H9 (cell line): ENCODE data around the gene TRUB1. TPM values are rescaled to one million over a fixed set of nuclear protein-coding genes. Genes with fewer than 3 reads are reported as not detected.

Experiments
- DNase-seq: peaks from one replicate; pipeline ENCODE4 v3.0.0-alpha.2; 2017
- H2AFZ ChIP-seq: one replicate; pipeline ENCODE4 v1.6.1; 2013; ENCODE audit warnings: mild to moderate bottlenecking, low read length, control low read depth, moderate library complexity
- H2AK5ac ChIP-seq: 2 replicates; pipeline ENCODE4 v1.6.1; 2013; ENCODE audit warnings: low read length, control low read depth, mixed read lengths; ENCODE audit not compliant: insufficient read length
- H2BK120ac ChIP-seq: one replicate; pipeline ENCODE4 v1.6.1; 2013; ENCODE audit warnings: low read depth, mild to moderate bottlenecking, low read length, control low read depth, inconsistent platforms; ENCODE audit not compliant: poor library complexity, severe bottlenecking
- H2BK12ac ChIP-seq: 2 replicates; pipeline ENCODE4 v1.6.1; 2013; ENCODE audit warnings: low read length, control low read depth, mixed read lengths, low read depth; ENCODE audit not compliant: insufficient read length
- H2BK15ac ChIP-seq: 2 replicates; pipeline ENCODE4 v1.6.1; 2013; ENCODE audit warnings: low read depth, low read length, control low read depth
- H2BK20ac ChIP-seq: one replicate; pipeline ENCODE4 v1.6.1; 2013; ENCODE audit warnings: low read depth, mild to moderate bottlenecking, low read length, control low read depth, inconsistent platforms; ENCODE audit not compliant: poor library complexity, severe bottlenecking
- H2BK5ac ChIP-seq: 2 replicates; pipeline ENCODE4 v1.6.1; 2013; ENCODE audit warnings: low read length, control low read depth, mixed read lengths; ENCODE audit not compliant: insufficient read length
- H3K14ac ChIP-seq: 2 replicates; pipeline ENCODE4 v1.6.1; 2013; ENCODE audit warnings: low read length, control low read depth; ENCODE audit not compliant: insufficient read depth
- H3K18ac ChIP-seq: 2 replicates; pipeline ENCODE4 v1.6.1; 2013; ENCODE audit warnings: low read depth, mild to moderate bottlenecking, mixed read lengths, low read length, control low read depth; ENCODE audit not compliant: insufficient read length
- H3K23ac ChIP-seq: 2 replicates; pipeline ENCODE4 v1.6.1; 2013; ENCODE audit warnings: low read length, control low read depth, mixed read lengths, low read depth; ENCODE audit not compliant: insufficient read length
- H3K23me2 ChIP-seq: 2 replicates; pipeline ENCODE4 v1.6.1; 2013; ENCODE audit warnings: low read depth, mild to moderate bottlenecking, mixed read lengths, low read length, control low read depth; ENCODE audit not compliant: insufficient read length, poor library complexity, severe bottlenecking
- H3K27ac ChIP-seq: 2 replicates; pipeline ENCODE4 v1.5.1; 2013; ENCODE audit warnings: low read length, control low read depth, mixed read lengths, low read depth; ENCODE audit not compliant: insufficient read length
- H3K27me3 ChIP-seq: 2 replicates; pipeline ENCODE4 v1.6.1; 2013; ENCODE audit warnings: low read length, control low read depth, inconsistent platforms; ENCODE audit not compliant: insufficient read depth
- H3K4ac ChIP-seq: 2 replicates; pipeline ENCODE4 v1.6.1; 2013; ENCODE audit warnings: low read depth, mild to moderate bottlenecking, control low read depth, inconsistent platforms, low read length, moderate library complexity
- H3K4me1 ChIP-seq: 2 replicates; pipeline ENCODE4 v1.6.1; 2013; ENCODE audit warnings: low read length, control low read depth, inconsistent platforms; ENCODE audit not compliant: insufficient read depth
- H3K4me2 ChIP-seq: 2 replicates; pipeline ENCODE4 v1.6.1; 2013; ENCODE audit warnings: low read length, control low read depth, mixed read lengths; ENCODE audit not compliant: insufficient read length, insufficient read depth
- H3K56ac ChIP-seq: 2 replicates; pipeline ENCODE4 v1.6.1; 2013; ENCODE audit warnings: low read depth, mild to moderate bottlenecking, mixed read lengths, low read length, control low read depth; ENCODE audit not compliant: insufficient read length
- H3K79me1 ChIP-seq: 2 replicates; pipeline ENCODE4 v1.6.1; 2013; ENCODE audit warnings: low read depth, mild to moderate bottlenecking, moderate library complexity, low read length, control low read depth, inconsistent platforms; ENCODE audit not compliant: insufficient read depth, poor library complexity, severe bottlenecking
- H3K79me2 ChIP-seq: 2 replicates; pipeline ENCODE4 v1.6.1; 2013; ENCODE audit warnings: low read length, control low read depth, inconsistent platforms; ENCODE audit not compliant: insufficient read depth
- H3K9ac ChIP-seq: 2 replicates; pipeline ENCODE4 v1.6.1; 2013; ENCODE audit warnings: low read length, control low read depth, mixed read lengths; ENCODE audit not compliant: insufficient read length; ENCODE audit errors: extremely low read depth
- H3K9me3 ChIP-seq: one replicate; pipeline ENCODE4 v1.6.1; 2013; ENCODE audit warnings: low read depth, low read length, inconsistent platforms; ENCODE audit not compliant: control insufficient read depth
- H3T11ph ChIP-seq: one replicate; pipeline ENCODE4 v1.6.1; 2013; ENCODE audit warnings: mild to moderate bottlenecking, low read length, control low read depth, inconsistent platforms
- H4K20me1 ChIP-seq: one replicate; pipeline ENCODE4 v1.6.1; 2013; ENCODE audit not compliant: control insufficient read depth, insufficient read length, insufficient read depth
- H4K5ac ChIP-seq: 2 replicates; pipeline ENCODE4 v1.6.1; 2013; ENCODE audit warnings: low read depth, mild to moderate bottlenecking, mixed read lengths, low read length, control low read depth; ENCODE audit not compliant: insufficient read length
- H4K8ac ChIP-seq: replicated peaks from 2 replicates; pipeline ENCODE4 v1.6.1; 2013; ENCODE audit warnings: low read length, control low read depth, mixed read lengths, low read depth; ENCODE audit not compliant: insufficient read length
- H4K91ac ChIP-seq: 2 replicates; pipeline ENCODE4 v1.6.1; 2013; ENCODE audit warnings: low read depth, mild to moderate bottlenecking, moderate library complexity, mixed read lengths, low read length, control low read depth; ENCODE audit not compliant: insufficient read length
- H3K27ac Mint-ChIP-seq, 3 experiments: 2 replicates in 2 of 3; 3 replicates in 1 of 3; pipeline ENCODE4 v1.8.0; 2020 to 2021; ENCODE audit warnings: mixed read lengths in 3 of 3, mild to moderate bottlenecking in 1 of 3, moderate library complexity in 1 of 3
- H3K27me3 Mint-ChIP-seq: 2 replicates; pipeline ENCODE4 v1.8.0; 2021; ENCODE audit warnings: low read depth, mild to moderate bottlenecking, moderate library complexity, mixed read lengths
- H3K36me3 Mint-ChIP-seq, 3 experiments: 2 replicates in 2 of 3; 3 replicates in 1 of 3; pipeline ENCODE4 v1.8.0; 2020 to 2021; ENCODE audit warnings: low read depth in 3 of 3, mixed read lengths in 3 of 3; ENCODE audit not compliant: insufficient read depth in 1 of 3
- H3K4me1 Mint-ChIP-seq, 2 experiments: 2 replicates each; pipeline ENCODE4 v1.8.0; 2020; ENCODE audit warnings: mixed read lengths in 2 of 2
- H3K4me3 Mint-ChIP-seq, 2 experiments: 2 replicates in 1 of 2; 3 replicates in 1 of 2; pipeline ENCODE4 v1.8.0; 2020 to 2021; ENCODE audit warnings: mild to moderate bottlenecking in 2 of 2, mixed read lengths in 2 of 2, moderate library complexity in 1 of 2
- H3K9me3 Mint-ChIP-seq, 2 experiments: 2 replicates in 1 of 2; 3 replicates in 1 of 2; pipeline ENCODE4 v1.8.0; 2020; ENCODE audit warnings: mild to moderate bottlenecking in 2 of 2, mixed read lengths in 2 of 2, moderate library complexity in 1 of 2
- CTCF ChIP-seq: fragments of 200-600 bp; sonication (generic); conservative IDR thresholded peaks from 3 replicates; pipeline ENCODE4 v1.8.0; 2021; ENCODE audit warnings: antibody characterized with exemption, mild to moderate bottlenecking
- WGBS: extraction: QIAGEN DNeasy Blood & Tissue Kit; methylation state at CpG from one replicate; pipeline ENCODE4 v1.1.7; 2013; ENCODE audit warnings: missing lambda C conversion rate, low lambda C conversion rate, mixed read lengths; ENCODE audit not compliant: insufficient read length; ENCODE audit errors: extremely low coverage; 5-methylcytosine and 5-hydroxymethylcytosine counted together
- total RNA-seq: library from RNA; stranded (reverse); gene quantifications from 2 replicates; pipeline ENCODE4 v1.2.1, GENCODE V29; 2021

Gene TRUB1
- total RNA-seq, 1 experiment from 2014 or later = 20.6 TPM

GRCh38 chr10:114938856-114939193, 830 bp downstream of the TRUB1 start:
- Mint-ChIP-seq H3K27ac (peak overlapping the region in 2 of 3 experiments; percentile 99; a peak in 5 of 7 replicates), H3K36me3 (peaks cover 17 to 26% (median 25%) of the 10 kb centered on the region in 3 experiments; a peak in 6 of 7 replicates), H3K27me3 (no peaks in the 10 kb centered on the region), H3K9me3 (no peaks in the 10 kb centered on the region), H3K4me3 (peak overlapping the region; percentile 97 to 99), H3K4me1 (peaks cover 11 to 13% of the 10 kb centered on the region in 2 experiments)
- Histone ChIP-seq H3K4ac (no peak overlapping the region), H4K5ac (peak overlapping the region; percentile 70), H2BK15ac (no peak overlapping the region), H2BK12ac (no peak overlapping the region), H2AFZ (no peak overlapping the region), H2BK120ac (no peak overlapping the region), H3K79me2 (peaks cover 20% of the 10 kb centered on the region; the same call in 1 of the 2 replicates), H3K27ac (no peak overlapping the region), H3T11ph (no peak overlapping the region), H3K14ac (no peak overlapping the region), H4K91ac (peak overlapping the region; percentile 8), H3K27me3 (no peaks in the 10 kb centered on the region), H3K9ac (peak overlapping the region; percentile 70), H4K20me1 (no peaks in the 10 kb centered on the region), H2BK5ac (no peak overlapping the region), H3K4me1 (no peaks in the 10 kb centered on the region), H2AK5ac (no peak overlapping the region), H3K18ac (no peak overlapping the region), H3K23me2 (peaks cover 4% of the 10 kb centered on the region), H3K56ac (no peak overlapping the region), H2BK20ac (no peak overlapping the region), H3K4me2 (peak overlapping the region; percentile 81), H3K23ac (no peak overlapping the region), H3K9me3 (no peaks in the 10 kb centered on the region), H3K79me1 (peaks cover 3% of the 10 kb centered on the region), H4K8ac (no peak overlapping the region)
- TF ChIP-seq CTCF = no peak
- no peak for DNase-seq
- no CpG with 5 or more reads among the region's 5 CpGs for WGBS
